Adrenal gland (tissue), 12 donors: Measurements from ENCODE around the gene ITM2C. TPM values are rescaled to one million over a fixed set of nuclear protein-coding genes. Genes with fewer than 3 reads are reported as not detected.

Source experiments
- DNase-seq, 7 donors: peaks; one replicate each; pipeline ENCODE4 v3.0.0-alpha.2; 2019 to 2020
- H3K27ac ChIP-seq, 5 donors: fragments of 200-600 bp; sonication (generic) in 4 of 5; 1 replicate in 3 of 5; 2 replicates in 2 of 5; pipeline versions ENCODE4 v1.5.1 to v1.8.0; 2016 to 2020; ENCODE audit warnings: mild to moderate bottlenecking in 1 of 5
- H3K27me3 ChIP-seq: fragments of 200-600 bp; 2 replicates; pipeline ENCODE4 v1.8.0; 2021
- H3K36me3 ChIP-seq, 2 donors: fragments of 200-600 bp; replicated peaks in 1 of 2; 1 replicate in 1 of 2; 2 replicates in 1 of 2; pipeline versions ENCODE4 v1.5.1 to v1.8.0; 2018 to 2022
- H3K4me1 ChIP-seq, 2 donors: fragments of 200-600 bp; replicated peaks in 1 of 2; 1 replicate in 1 of 2; 2 replicates in 1 of 2; pipeline versions ENCODE4 v1.5.1 to v1.8.0; 2018 to 2021
- H3K4me3 ChIP-seq, 4 donors: fragments of 200-600 bp; sonication (generic) in 3 of 4; one replicate each; pipeline ENCODE4 v1.5.1; 2016 to 2018
- H3K9me3 ChIP-seq, 3 donors: fragments of 200-600 bp; sonication (generic) in 1 of 3; replicated peaks in 1 of 3; 1 replicate in 2 of 3; 2 replicates in 1 of 3; pipeline versions ENCODE4 v1.5.1 to v1.8.0; 2016 to 2021
- POLR2A ChIP-seq, 2 donors: fragments of 450-650 bp; IDR thresholded peaks; one replicate each; pipeline ENCODE4 v1.6.1; 2017; ENCODE audit warnings: antibody characterized with exemption in 2 of 2, mild to moderate bottlenecking in 2 of 2, moderate library complexity in 1 of 2
- WGBS, 4 donors: extraction: QIAGEN DNeasy Blood & Tissue Kit in 2 of 4; methylation state at CpG; one replicate each; pipeline versions ENCODE4 v1.1.5 to v1.1.7; 2013 to 2017; 5-methylcytosine and 5-hydroxymethylcytosine counted together
- intact Hi-C, 2 donors: fragments of 100-400 bp; cut with DNase I; formaldehyde crosslinking; loops; one replicate each; pipeline versions ENCODE4 v1.14.1 to v1.15.0; 2022 to 2023
- polyA plus RNA-seq, 3 donors: library from polyadenylated mRNA; stranded (reverse); fragments of 200-250 nt in 2 of 3; fragments of 350-450 nt in 1 of 3; fragmentation: Illumina TruSeq in 1 of 3; extraction: RNeasy Lipid Tissue Mini Kit (QIAGEN cat#74804) in 1 of 3; gene quantifications; one replicate each; pipeline ENCODE4 v1.2.3, GENCODE V29; 2013 to 2014
- total RNA-seq, 9 donors: library from RNA; depleted of rRNA in 4 of 9; stranded (reverse); fragments of >200 nt in 4 of 9; fragments of 120-200 nt in 1 of 9; fragmentation: NEBNext Ultra II Directional in 1 of 9; extraction: Animal tissue kit (Norgen Biotek cat#: 25700) in 1 of 9; gene quantifications; one replicate each; pipeline versions ENCODE4 v1.1.0 to v1.2.4, GENCODE V29; 2013 to 2023
- TF ChIP-seq, protein P1 (sequence below), 6 experiments: fragments of 450-650 bp in 4 of 6; fragments of 200-600 bp in 2 of 6; sonication (generic) in 1 of 6; IDR thresholded peaks; 1 replicate in 5 of 6; 2 replicates in 1 of 6; pipeline versions ENCODE4 v1.5.1 to v1.8.0; 2016 to 2021; ENCODE audit warnings: antibody characterized with exemption in 6 of 6, mild to moderate bottlenecking in 2 of 6, moderate library complexity in 1 of 6
- donor health status: healthy with polysubstance abuse.
- donor health status: Bipolar disorder and iron deficiency.
- donor health status: DM: yes; HTN: yes; CAD: no.
- donor health status: DM: no; HTN: no; CAD: no.
- donor health status: DM: no; HTN: no; CAD: no.
- donor health status: DM: yes; HTN: yes; CAD: no.

Gene ITM2C
- total and polyA plus RNA-seq, 12 donors, result 16.8 to 131 (median 35.6) TPM

DNA sequence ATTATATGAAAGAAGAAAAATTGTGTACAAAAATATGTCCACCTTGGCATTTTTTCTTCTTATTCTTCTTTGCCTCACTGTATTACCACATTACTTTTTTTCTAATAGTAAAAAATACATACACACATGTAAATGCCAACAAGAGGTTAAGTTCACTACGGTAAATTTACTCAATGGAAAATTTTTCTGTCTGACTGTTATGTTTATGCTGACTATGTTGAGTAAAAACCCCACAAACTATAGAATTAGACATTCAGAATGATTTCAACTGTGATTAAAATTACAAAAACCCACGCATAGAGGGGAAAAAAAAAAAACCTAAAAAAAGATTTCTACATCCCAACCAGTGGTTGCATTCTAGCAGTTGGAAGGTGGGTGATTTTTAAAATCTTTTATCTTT, 54.9 kb downstream of the ITM2C start:
- Histone ChIP-seq H3K27ac (no peak overlapping the region), H3K4me3 (no peak overlapping the region), H3K27me3 (peaks cover 3% of the 10 kb centered on the region), H3K9me3 (no peaks in the 10 kb centered on the region), H3K36me3 (no peaks in the 10 kb centered on the region), H3K4me1 (no peaks in the 10 kb centered on the region)
- no peak for DNase-seq
- 60 to 85% (median 78%) methylated on average over 2 of the region's 2 CpGs for WGBS, 4 donors
- intact Hi-C loops, result no loop called here
- TF ChIP-seq POLR2A (IDR thresholded peaks at IDR 0.05), result no peak
- TF ChIP-seq, protein P1, sequence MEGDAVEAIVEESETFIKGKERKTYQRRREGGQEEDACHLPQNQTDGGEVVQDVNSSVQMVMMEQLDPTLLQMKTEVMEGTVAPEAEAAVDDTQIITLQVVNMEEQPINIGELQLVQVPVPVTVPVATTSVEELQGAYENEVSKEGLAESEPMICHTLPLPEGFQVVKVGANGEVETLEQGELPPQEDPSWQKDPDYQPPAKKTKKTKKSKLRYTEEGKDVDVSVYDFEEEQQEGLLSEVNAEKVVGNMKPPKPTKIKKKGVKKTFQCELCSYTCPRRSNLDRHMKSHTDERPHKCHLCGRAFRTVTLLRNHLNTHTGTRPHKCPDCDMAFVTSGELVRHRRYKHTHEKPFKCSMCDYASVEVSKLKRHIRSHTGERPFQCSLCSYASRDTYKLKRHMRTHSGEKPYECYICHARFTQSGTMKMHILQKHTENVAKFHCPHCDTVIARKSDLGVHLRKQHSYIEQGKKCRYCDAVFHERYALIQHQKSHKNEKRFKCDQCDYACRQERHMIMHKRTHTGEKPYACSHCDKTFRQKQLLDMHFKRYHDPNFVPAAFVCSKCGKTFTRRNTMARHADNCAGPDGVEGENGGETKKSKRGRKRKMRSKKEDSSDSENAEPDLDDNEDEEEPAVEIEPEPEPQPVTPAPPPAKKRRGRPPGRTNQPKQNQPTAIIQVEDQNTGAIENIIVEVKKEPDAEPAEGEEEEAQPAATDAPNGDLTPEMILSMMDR (IDR thresholded peaks at IDR 0.05), result no peak

DNA sequence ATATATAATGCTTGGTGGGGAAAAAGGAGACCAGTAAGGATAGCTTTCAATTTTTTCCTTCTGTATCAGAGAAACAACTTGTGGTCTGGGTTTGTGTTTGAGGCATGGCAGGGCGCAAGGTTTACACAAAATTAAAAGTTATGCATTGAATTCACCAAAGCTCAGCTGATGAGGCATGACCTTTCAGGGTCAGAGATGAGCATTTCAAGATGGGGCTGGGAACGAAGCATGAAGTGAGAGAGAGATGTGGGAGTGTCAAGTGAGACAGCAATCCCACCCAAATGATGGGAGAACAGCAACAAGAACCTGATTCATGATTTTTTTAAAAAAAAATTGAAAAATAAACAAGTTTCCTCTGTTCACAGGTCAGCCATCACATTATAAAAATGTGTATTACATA, 55.4 kb downstream of the ITM2C start:
- no peak for DNase-seq
- 68 to 71% (median 70%) methylated on average over 2 of the region's 2 CpGs for WGBS, 4 donors
- no peak for TF ChIP-seq POLR2A (IDR thresholded peaks at IDR 0.05)
- TF ChIP-seq, protein P1 (IDR thresholded peaks at IDR 0.05), result no peak

DNA sequence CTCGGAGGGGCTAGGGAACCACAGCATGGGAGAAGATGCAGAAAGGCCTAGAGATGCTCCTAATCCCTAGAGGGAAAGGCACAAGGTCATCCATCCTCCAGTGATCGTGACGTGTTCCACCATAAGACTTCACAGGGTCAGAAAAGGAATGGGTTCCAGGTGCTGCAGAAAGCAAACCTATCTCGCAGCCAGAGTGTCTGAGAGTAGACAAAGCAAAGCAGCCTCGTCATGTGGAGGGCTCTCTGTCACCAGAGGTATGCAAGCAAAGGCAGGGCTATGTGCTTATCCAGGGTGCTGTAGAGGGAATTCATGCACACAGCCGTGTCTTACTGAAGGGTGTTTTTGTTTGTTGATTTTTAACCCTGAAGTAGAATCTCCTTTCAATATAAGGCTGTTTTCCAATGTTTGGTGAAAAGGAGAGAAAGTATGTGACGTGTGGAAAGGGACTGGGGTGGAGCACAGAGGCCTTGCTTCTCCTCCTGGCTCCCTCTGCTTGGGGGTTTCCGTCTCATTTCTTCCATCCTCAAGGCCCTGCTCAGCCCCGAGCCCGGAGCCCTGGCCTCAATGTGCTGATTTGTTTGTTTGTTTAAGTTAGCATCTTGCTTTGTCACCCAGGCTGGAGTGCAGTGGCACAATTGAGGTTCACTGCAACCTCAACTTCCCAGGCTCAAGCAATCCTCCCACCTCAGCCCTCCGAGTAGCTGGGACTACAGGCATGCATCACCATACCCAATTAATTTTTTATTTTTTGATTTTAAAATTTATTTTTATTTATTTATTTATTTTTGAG, 57.3 kb downstream of the ITM2C start:
- DNase-seq, result no peak
- no peak overlapping the region for H3K4me3 ChIP-seq
- H3K27me3 ChIP-seq, result peaks cover 3% of the 10 kb centered on the region
- no peak for TF ChIP-seq POLR2A (IDR thresholded peaks at IDR 0.05)
- TF ChIP-seq, protein P1 (IDR thresholded peaks at IDR 0.05), result no peak
- WGBS, 4 donors, result 67 to 75% (median 72%) methylated on average over 11 of the region's 11 CpGs
- no peaks in the 10 kb centered on the region for H3K36me3 ChIP-seq
- no peaks in the 10 kb centered on the region for H3K9me3 ChIP-seq
- H3K4me1 ChIP-seq, result no peaks in the 10 kb centered on the region
- intact Hi-C loops, result no loop called here
- H3K27ac ChIP-seq, result no peak overlapping the region

More for the DNA sequence above, 55.4 kb downstream of the ITM2C start:
- intact Hi-C loops, result no loop called here
- Histone ChIP-seq H3K4me3 (no peak overlapping the region), H3K27ac (no peak overlapping the region), H3K36me3 (no peaks in the 10 kb centered on the region), H3K4me1 (no peaks in the 10 kb centered on the region), H3K27me3 (peaks cover 3% of the 10 kb centered on the region), H3K9me3 (no peaks in the 10 kb centered on the region)

DNA sequence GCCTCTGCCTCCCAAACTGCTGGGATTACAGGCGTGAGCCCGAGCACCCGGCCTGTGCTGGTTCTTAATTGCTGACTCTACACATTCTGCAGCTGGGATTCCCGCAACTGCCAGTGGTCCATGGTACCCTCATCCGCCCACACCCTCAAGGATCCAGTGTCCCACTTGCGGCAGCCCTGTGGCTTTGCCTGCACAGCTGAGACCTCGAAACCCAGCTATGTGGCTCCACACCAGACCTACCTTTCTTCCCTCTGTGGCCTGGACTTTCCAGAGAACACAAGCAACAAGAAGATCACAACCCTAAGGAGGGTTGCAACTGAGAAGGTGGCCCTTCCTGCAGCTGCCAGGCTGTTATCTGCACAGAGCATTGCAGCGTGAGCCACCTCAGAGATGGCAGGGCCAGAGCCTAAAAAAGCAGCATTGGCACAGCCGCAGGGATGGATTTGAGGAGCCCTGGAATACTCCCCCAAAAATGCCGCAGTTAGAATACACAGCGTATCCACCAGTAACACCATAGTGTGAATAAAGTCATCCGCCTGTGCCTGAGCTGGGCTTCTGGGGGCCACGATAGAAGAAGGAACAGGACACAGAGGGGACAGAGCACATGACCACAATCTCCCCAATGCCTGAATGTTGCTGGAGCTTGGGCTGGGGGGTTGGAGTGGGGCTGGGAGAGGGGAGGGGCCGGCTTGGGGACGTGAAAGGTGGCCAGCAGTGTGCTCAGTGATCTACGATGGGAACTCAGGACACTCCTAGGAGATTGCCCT, 58.4 kb downstream of the ITM2C start:
- 84 to 92% (median 88%) methylated on average over 16 of the region's 16 CpGs for WGBS, 4 donors
- Histone ChIP-seq H3K36me3 (no peaks in the 10 kb centered on the region), H3K4me1 (no peaks in the 10 kb centered on the region), H3K27ac (no peak overlapping the region), H3K27me3 (peaks cover 3% of the 10 kb centered on the region), H3K4me3 (no peak overlapping the region), H3K9me3 (no peaks in the 10 kb centered on the region)
- DNase-seq, result no peak
- intact Hi-C loops, result no loop called here
- TF ChIP-seq POLR2A (IDR thresholded peaks at IDR 0.05), result no peak
- TF ChIP-seq, protein P1 (IDR thresholded peaks at IDR 0.05), result no peak
